HG03175 (cell line): ENCODE results near the gene LTN1.
"Not testable (repeated sequence)": the region's sequence is repeated elsewhere in the genome, so short reads cannot be mapped to it uniquely, and the experiment has no call there.

Experiments
- ATAC-seq: cut with Tn5 transposase; IDR thresholded peaks from one replicate; pipeline ENCODE4 v1.9.1; 2021; ENCODE audit warnings: mild to moderate bottlenecking, moderate library complexity; ENCODE audit not compliant: unreplicated experiment

The LTN1 gene, protein sequence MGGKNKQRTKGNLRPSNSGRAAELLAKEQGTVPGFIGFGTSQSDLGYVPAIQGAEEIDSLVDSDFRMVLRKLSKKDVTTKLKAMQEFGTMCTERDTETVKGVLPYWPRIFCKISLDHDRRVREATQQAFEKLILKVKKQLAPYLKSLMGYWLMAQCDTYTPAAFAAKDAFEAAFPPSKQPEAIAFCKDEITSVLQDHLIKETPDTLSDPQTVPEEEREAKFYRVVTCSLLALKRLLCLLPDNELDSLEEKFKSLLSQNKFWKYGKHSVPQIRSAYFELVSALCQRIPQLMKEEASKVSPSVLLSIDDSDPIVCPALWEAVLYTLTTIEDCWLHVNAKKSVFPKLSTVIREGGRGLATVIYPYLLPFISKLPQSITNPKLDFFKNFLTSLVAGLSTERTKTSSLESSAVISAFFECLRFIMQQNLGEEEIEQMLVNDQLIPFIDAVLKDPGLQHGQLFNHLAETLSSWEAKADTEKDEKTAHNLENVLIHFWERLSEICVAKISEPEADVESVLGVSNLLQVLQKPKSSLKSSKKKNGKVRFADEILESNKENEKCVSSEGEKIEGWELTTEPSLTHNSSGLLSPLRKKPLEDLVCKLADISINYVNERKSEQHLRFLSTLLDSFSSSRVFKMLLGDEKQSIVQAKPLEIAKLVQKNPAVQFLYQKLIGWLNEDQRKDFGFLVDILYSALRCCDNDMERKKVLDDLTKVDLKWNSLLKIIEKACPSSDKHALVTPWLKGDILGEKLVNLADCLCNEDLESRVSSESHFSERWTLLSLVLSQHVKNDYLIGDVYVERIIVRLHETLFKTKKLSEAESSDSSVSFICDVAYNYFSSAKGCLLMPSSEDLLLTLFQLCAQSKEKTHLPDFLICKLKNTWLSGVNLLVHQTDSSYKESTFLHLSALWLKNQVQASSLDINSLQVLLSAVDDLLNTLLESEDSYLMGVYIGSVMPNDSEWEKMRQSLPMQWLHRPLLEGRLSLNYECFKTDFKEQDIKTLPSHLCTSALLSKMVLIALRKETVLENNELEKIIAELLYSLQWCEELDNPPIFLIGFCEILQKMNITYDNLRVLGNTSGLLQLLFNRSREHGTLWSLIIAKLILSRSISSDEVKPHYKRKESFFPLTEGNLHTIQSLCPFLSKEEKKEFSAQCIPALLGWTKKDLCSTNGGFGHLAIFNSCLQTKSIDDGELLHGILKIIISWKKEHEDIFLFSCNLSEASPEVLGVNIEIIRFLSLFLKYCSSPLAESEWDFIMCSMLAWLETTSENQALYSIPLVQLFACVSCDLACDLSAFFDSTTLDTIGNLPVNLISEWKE (N-terminal part only)

DNA sequence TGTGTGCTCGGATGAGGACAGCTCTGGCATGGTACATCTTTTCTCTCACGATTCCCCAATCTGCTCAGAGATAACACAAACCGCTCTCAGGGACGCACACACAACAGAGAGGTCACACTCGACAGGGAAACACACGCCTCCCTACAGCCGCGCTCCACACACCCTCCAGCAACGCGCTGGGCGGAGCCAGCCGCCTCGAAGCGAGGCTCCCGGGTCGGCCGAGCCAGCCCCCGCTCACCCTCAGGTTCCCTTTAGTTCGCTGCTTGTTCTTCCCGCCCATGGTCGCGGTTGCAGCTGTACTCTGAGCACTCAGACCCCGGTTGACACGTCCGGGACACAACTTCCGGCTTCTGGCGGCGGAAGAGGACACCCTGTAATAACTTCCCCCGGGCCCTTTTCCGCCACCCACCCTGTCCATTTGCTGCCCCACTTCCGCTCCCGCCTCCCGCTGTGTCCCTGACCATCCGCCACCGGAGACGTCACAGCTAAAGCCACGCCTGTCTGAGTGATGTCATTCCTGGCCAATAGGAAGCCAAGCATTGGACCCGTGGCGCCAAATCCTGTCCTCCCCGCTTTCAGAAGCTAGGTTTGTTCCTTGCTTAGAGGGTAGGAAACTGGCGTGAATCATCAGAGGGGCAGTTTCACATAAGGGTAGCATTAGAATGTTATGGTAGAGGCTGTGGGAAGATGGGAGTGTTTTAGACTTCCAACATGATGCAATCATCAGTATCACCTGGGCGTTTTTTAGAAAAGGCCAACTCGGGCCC, at the start of gene LTN1:
LTN1 (minus strand) TSS at position 352 of the 767 bp plus-strand sequence; CDS start at position 280, 72 bp downstream.
- ATAC-seq = peak; percentile 98

DNA sequence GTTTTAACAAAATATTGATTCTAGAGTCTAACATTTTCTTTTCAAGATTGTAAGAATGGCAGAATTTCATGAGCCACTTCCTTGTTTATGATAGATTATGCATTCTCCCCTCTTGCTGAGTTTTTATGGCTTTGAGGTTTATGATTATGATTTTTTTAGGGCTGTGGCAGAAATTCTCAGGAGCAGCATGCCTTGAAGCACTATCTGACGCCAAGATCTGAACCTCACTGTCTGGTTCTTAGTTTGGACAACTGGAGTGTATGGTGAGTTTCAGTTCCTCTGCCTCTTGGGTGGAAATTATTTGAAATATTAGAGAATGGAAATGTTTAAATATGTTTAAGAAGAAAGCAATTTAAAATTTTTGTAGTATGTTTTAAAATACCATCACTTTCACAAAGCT, 42.0 kb upstream of the LTN1 start:
- no peak for ATAC-seq

DNA sequence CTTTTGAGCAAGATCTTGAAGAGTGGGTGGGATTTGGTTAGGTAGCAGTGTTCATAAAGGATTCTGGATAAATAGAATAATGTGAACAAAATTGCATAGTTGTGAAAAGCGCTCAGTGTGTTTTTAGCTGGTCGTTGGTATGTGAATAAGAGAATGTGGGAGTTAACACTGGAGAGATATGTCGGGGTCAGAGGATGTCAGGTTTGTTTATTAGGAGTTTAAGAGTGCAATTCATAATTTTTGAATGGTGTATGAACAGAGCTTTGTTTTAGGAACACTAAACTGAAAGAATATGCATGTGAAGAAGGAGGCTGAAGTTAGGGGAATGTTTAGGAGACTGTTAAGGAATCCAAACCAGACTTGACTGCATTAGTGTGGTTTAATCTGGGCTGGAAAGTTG, 41.2 kb upstream of the LTN1 start:
- ATAC-seq = no peak

DNA sequence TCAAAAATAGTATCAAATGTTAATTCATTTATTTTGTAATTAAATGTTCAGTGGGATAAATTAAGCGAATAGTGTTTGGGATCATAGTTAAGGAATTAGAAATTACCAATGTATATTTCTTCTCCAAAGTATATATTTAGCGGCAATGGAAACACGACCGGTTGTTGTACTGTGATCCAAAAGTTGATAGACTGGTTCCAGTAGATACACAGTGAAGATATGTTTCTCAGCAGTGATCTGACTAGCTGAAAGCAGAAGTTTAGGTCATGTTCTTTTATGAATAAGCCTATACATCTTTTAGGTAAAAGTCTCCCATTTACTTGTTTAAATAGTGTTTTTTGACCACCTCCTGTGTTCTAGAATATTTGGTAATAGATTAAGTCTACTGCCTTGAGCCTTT, 40.6 kb upstream of the LTN1 start:
- no peak for ATAC-seq

DNA sequence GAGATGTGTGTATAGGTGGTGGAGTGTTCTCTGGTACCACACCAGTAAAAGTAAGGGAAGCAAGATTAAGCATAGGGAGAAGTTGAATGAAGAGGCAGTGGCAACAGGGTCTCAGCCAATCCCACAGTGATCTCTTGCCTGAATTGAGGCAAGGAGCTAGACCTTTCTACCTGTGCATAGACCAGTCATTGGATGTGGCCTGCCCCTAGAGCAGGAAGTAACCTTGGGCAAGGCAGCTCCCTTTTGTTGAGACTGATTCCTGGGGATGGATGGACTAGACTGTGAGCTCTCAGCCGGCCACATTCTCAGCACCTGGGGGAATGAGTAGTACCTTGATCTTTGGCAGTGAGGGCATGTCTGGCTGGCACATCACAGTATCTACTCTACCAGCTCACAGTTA, 38.2 kb upstream of the LTN1 start:
- ATAC-seq = no peak

DNA sequence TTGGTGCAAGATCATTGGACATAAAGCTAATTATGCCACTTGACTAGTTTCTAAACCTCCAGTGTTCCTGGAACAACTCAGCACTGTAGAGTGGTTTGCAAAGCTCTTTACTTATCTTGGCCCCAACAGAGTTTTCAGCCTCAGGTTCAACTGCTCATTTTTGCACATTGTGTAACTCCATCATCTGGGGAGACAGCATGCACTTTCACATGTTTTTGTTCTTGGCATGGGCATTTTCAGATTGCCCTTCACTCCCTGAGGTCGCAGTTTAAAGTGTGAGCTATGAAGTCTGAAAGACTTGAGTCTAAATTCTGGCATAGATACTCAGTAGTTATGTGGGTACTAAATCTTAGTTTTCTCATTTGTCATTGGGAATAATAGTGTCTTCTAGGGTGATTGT, 36.8 kb upstream of the LTN1 start:
- ATAC-seq = no peak

DNA sequence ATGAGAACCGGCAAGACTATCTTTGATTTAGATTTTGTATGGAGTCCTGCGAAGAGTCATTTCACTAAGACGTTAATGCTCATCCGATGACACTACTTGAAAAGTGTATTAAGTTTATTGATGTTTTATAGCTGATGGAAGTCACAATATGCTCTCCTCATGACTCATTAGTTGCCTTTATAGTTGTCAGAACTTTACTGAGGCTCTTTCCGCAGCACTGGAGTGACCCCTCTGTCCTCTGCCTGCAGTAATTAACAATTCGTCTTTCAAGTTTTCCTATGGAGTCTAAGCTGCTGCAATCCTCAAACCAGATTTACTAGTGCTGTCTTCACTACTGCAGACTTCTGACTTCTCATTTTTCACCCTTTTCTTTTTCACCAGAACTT, 32.6 kb upstream of the LTN1 start:
- no peak for ATAC-seq

DNA sequence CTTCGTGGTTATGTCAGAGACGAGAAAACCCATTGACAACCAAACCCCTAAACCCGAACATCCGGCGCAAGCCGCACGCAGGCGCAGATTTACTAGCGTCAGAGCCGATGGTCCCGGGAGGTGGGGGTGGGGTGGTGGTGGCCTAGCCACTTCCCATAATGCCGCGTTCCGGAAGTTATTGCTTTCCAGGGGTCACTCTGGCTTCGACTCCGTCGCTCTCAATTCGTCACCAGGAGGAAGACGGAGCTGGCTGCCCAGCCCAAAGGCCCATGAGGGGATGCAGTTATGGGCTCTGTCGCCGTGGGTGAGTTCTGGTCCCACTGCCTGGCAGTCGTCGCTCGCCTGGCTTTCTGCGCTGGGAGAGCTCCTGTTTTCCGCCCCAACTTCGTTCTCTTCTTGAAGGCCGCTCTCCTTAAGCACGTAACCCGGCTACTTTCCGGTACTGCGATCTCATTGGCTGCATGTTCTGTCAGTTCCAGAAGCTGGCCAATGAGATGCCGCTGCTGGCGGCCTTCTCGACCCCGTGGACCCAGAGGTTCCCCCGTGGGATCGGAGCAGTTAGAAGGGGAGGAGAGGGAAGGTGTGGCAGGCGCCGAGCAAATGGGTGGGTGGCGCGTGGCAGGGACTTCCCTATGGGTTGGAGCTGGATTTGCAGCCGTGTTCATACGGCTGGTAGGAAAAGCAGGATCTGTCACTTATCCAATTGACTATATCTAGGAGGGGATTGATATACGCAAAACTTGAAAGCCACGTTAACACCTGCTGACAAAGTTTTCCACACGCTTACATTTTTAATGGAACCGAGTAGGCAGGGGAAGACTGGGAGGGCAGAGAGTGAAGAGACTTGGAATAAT, 32.0 kb upstream of the LTN1 start, which contains the start of gene USP16:
USP16 (plus strand) TSS at position 195 of the 854 bp plus-strand sequence. CDS start 3,246 bp downstream, outside the sequence.
- peak; percentile 97 for ATAC-seq

DNA sequence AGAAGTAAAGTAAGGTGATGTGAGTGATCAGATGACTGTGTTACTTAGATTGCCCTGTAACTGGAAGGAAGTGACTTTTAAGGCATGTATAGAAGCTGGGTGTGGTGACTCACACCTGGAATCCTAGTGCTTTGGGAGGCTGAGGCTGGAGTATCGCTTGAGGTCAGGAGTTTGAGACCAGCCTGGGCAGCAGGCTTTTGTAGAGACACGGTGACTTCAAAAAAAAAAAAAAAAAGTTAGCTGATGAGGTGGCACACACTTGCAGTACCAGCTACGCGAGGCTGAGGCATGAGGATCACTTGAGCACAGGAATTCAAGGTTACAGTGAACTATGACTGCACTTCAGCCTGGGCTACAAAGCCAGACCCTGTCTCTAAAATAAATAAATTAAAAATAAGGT, 29.5 kb upstream of the LTN1 start:
- no peak for ATAC-seq

DNA sequence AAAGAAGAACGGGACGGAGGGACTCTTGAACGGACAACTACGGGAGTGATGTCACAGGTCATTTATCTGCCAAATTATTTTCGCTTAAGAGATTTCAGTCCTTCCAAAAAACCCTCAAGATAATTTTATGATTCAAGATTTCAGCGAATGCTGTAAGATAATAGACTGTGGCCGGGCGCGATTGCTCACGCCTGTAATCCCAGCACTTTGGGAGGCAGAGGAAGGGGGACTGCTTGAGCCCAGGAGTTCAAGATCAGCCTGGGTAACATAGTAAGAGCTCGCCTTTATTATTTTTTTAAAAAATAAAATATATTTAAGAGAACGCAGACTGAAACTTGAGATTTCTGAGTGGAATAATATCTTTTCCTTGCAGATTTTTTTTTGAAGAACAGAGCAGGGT, 25.9 kb upstream of the LTN1 start:
- no peak for ATAC-seq

DNA sequence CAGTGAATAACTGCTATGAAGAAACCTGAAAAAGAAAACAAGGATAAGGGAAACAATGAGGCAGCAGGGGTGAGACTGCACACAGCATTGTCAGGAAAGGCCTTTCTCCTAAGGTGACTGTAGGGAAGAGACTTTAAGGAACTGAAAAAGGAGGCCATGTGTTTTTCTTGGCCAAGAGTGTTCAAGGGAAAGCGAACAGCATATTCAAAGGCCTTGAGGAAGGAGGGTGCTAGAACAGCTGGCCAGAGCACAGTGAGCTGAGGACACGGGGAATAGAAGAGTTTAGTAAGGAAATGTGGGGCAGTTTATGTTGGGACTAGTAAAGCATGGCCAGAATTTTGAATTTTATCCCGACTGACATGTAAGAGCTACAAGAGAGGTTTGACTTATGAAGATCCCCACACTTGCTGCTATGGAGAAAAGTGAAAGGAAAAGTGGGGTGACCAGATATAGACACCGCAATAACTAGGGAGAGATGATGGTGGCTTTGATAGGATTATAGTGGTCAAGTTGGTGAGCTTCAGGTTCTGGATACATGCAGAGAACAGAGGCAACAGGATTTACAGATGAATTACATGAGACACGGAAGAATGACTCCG, 25.1 kb upstream of the LTN1 start:
- no peak for ATAC-seq

DNA sequence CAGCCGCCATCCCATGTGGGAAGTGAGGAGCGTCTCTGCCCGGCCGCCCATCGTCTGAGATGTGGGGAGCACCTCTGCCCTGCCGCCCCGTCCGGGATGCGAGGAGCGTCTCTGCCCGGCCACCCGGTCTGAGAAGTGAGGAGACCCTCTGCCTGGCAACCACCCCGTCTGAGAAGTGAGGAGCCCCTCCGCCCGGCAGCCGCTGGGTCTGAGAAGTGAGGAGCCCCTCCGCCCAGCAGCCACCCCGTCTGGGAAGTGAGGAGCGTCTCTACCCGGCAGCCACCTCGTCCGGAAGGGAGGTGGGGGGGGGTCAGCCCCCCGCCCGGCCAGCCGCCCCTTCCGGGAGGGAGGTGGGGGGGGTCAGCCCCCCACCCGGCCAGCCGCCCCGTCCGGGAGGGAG, 18.6 kb upstream of the LTN1 start:
- not testable (repeated sequence) for ATAC-seq

DNA sequence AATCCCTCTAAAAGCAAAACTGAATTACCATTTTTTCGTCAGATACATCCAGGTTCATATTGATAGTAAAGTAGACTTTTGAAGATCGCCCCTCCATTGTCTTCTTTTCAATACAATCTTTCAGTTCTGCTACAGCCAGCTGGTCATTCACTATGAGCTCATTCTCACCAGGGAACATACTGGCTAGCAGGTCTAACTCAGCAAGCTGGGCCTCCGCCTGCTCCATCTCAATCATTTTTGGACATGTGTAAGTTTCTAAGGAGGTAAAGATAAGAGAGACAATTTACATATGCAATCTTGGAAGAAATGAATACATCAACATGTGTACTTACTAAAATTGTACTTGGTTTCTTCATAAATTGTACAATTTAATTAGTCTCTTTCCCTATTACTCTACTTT, 15.7 kb upstream of the LTN1 start:
- no peak for ATAC-seq

DNA sequence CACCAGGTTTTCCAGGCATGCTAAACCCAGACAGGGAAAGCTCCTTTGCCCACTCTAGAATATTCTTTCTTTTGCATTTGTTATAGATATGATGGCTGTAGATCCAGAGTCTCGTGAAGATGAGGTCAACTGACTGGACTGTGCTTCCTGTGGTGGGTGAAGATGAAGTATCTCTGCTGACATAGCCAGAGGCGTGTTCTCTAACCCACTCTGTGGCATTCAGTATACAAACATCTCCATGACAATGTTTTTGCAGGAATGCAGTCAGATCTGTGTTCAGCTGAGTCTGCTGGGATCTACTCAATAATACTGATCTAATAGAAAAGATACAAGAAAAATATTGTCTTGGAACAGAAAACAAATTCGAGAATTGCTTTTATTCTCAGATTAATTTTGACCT, 15.1 kb upstream of the LTN1 start:
- no peak for ATAC-seq

DNA sequence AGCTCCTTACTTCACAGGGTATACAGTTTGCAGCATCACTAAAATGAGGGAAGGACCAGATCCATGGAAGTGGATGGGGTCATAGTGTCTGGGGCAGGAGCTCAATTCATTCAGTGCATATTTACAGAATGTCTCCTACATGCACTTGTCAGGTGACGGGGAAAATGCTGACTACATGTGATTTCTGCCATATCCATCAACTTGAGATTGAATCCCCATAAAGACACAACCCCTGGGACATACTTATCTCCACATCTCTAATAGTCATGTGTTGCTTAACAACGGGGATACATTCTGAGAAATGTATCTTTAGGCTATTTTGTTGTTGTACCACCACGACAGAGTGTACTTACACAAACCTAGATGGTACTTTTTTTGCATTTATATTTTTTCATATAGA, 14.5 kb upstream of the LTN1 start:
- ATAC-seq = no peak

DNA sequence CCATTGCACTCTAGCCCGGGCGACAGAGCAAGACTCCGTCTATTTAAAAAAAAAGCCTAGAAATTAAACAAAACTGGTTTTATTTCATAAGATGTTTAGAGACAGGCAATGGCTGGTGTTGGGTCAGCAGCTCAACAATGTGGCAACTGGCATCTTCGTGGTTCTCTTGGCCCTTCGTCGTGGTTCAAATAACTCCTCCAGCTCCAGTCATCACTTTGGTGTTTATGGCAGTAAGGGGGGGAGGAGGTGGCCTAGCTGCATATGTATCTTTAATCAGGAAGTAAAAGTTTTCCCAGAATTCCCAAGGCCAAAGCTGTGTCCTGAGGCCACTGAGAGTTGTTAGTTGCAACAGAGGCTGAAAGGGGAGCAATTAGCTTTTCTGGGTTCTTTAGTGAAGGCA, 13.0 kb upstream of the LTN1 start:
- no peak for ATAC-seq

DNA sequence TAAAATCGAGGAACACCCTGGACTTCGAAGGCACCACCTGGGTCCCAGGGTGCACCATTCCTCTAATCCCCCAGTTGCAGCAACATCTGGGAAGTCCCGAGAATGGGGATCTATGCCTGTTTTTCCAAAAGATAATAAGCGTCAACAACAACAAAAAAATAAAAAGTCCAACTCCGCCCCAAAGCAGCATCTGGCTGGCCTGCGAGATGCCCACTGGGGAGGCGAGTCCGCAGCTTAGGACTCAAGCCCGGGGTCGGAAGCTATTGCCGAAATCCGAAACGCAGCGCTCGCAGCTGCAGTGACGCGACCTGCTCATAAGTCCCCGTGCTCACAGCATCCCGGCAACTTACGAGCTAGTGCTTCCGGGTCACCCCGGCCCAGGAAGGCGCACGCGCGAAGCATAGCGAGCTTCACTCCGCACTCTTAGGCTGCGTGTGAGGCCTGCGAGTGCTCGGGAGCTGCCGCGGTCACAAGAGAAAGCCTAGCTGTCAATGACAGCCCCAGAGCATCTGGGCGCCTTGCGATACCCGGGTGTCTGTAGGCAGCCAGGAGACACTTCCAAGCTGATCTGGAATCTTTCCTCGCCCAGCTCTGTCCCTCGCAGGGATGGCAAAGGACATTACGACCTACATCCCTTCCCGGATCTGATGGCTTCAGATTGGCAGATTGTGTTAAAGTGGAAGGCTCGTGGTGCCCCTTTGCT, 9.9 kb upstream of the LTN1 start:
- ATAC-seq = peak; percentile 100

DNA sequence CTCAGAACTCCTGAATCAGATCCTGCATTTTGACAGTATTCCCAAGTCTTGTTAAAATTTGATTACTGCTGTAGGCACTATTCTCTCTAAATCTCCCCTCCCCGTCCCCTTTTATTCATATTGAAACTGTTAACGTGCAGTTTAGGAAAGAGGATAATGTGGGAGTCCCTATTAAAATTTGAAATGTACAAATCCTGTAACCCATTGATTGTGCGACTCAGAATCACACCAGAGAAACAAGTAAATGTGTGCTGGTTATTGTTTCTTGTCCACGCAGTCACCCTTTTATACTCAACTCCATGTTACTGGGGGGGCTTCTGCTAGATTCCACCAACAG, 584 bp upstream of the LTN1 start:
- ATAC-seq = no peak
